ENCODE data around the gene PPP2R2B. TPM values are rescaled to one million over a fixed set of nuclear protein-coding genes. Genes with fewer than 3 reads are reported as not detected.

The PPP2R2B gene
- total RNA-seq, 6 experiments from 2014 or later, result 0.15 to 0.77 (median 0.27) TPM

DNA sequence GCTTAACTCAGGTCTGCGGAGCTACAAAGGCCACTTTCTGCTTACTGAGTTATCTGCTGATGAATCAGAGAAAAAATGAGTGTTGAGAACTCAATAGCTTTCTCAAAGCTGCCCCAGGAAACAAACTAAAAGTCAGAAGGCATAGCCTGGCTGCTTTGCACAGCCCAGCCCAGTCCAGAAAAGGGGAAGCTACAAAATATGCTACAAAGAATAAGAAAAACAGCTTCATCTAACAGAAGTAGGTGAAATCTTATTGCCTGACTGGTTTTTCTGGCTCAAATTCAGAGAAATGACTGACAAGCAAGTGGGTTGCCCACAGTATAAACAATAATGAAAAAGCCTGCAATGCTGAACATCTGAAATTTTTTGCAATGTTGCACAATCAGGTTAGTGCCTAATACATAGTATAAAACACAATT is 156.2 kb downstream of the PPP2R2B start:
- no peaks in the 10 kb centered on the region for H3K27me3 ChIP-seq
- ATAC-seq (no peak), DNase-seq (no peak)
- H3K36me3 ChIP-seq, result no peaks in the 10 kb centered on the region
- WGBS (ENCODE audit: insufficient coverage, low coverage, low lambda C conversion rate, missing lambda C conversion rate), result 67% methylated on average over 1 of the region's 1 CpG
- no peak overlapping the region for H3K27ac ChIP-seq
- TF ChIP-seq, protein P1, sequence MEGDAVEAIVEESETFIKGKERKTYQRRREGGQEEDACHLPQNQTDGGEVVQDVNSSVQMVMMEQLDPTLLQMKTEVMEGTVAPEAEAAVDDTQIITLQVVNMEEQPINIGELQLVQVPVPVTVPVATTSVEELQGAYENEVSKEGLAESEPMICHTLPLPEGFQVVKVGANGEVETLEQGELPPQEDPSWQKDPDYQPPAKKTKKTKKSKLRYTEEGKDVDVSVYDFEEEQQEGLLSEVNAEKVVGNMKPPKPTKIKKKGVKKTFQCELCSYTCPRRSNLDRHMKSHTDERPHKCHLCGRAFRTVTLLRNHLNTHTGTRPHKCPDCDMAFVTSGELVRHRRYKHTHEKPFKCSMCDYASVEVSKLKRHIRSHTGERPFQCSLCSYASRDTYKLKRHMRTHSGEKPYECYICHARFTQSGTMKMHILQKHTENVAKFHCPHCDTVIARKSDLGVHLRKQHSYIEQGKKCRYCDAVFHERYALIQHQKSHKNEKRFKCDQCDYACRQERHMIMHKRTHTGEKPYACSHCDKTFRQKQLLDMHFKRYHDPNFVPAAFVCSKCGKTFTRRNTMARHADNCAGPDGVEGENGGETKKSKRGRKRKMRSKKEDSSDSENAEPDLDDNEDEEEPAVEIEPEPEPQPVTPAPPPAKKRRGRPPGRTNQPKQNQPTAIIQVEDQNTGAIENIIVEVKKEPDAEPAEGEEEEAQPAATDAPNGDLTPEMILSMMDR (IDR thresholded peaks at IDR 0.05), result no peak
- no peak for TF ChIP-seq POLR2A (IDR thresholded peaks at IDR 0.05)
- H3K9me3 ChIP-seq, result no peaks in the 10 kb centered on the region
- no peak overlapping the region for H3K4me3 ChIP-seq
- no peaks in the 10 kb centered on the region for H3K4me1 ChIP-seq
- intact Hi-C loops (cut with DNase I), result no loop called here

DNA sequence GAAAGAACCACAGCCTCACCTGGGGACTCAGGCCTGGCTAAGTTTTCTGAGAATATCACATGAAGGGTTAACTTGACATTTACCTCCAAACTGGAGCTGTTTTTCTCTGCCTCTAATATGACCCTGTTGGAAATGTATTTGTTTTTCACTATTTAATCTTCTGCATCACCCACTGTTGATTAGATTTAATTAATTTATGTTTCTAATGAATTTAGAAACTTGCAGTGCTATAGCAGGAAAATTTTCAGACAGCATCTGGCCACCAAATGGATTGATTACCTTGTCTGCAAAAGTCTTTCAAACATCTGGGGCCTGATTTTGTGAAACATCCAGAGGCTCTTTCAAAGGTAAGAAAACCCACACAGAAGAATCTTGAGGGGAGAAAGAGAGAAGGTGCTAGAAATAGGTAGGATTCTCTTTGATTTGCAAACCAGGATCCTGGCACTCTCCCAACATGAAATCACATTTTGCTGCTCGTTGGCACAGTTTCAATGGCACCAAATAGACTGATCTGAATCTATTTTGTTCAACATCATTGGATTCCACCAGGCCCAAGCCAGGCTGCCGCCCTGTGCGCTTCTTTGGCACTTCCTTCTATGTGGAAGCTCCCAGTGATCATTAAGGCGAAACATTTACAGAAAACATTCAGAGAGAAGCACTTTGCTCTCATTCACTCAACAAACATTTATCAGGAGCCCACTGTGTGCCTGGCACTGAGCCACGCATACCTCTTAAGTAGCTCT is 157.3 kb downstream of the PPP2R2B start:
- no peaks in the 10 kb centered on the region for H3K9me3 ChIP-seq
- ATAC-seq (no peak), DNase-seq (no peak)
- no peak for TF ChIP-seq POLR2A (IDR thresholded peaks at IDR 0.05)
- TF ChIP-seq, protein P1 (IDR thresholded peaks at IDR 0.05), result no peak
- H3K27ac ChIP-seq, result no peak overlapping the region
- no peaks in the 10 kb centered on the region for H3K36me3 ChIP-seq
- intact Hi-C loops (cut with DNase I), result no loop called here
- no peaks in the 10 kb centered on the region for H3K27me3 ChIP-seq
- 61% methylated on average over 5 of the region's 5 CpGs for WGBS (ENCODE audit: insufficient coverage, low coverage, low lambda C conversion rate, missing lambda C conversion rate)
- H3K4me3 ChIP-seq, result no peak overlapping the region
- no peaks in the 10 kb centered on the region for H3K4me1 ChIP-seq

DNA sequence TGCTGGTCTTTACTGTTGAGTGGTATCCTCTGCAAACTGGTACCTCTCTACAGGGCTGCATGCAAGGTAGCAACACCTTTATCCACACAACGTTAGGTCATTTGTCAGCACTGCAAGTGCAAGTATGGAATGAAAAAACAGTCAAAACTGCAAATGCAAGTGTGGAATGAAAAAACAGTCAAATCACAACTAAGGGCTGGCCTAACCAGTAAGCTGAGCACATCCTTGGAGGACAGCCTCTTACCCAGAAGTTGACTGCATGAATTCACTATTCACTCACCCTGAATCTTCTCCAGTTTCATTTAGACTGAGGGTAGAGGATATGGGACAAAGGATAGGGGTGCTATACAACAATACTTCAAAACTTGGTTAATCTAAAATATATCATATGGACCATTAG is 158.4 kb downstream of the PPP2R2B start:
- intact Hi-C loops (cut with DNase I), result no loop called here
- ATAC-seq (no peak), DNase-seq (no peak)
- H3K4me1 ChIP-seq, result no peaks in the 10 kb centered on the region
- no peaks in the 10 kb centered on the region for H3K36me3 ChIP-seq
- no peaks in the 10 kb centered on the region for H3K27me3 ChIP-seq
- H3K9me3 ChIP-seq, result no peaks in the 10 kb centered on the region
- no peak overlapping the region for H3K27ac ChIP-seq
- WGBS (ENCODE audit: insufficient coverage, low coverage, low lambda C conversion rate, missing lambda C conversion rate), result 17% methylated on average over 1 of the region's 1 CpG
- TF ChIP-seq POLR2A (IDR thresholded peaks at IDR 0.05), result no peak
- TF ChIP-seq, protein P1 (IDR thresholded peaks at IDR 0.05), result no peak
- no peak overlapping the region for H3K4me3 ChIP-seq

DNA sequence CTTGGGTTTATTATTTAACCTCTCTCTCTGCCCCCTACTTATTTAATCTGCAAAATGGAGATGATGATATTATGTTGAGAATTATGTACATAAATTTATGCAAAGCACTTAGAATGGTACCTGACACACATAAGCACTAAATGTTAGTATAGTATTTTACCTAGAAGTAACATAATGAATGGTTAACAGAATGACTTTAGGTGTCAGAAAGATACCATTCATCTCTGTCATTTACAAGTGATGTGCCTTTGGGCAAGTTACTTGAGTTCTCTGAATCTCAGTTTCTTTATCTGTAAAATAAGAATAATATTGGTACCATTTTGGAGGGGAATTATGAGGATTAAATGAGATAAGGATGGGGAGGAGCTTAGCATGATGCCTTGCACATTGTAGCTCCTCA is 159.4 kb downstream of the PPP2R2B start:
- DNase-seq (no peak), ATAC-seq (no peak)
- Histone ChIP-seq H3K27ac (no peak overlapping the region), H3K4me3 (no peak overlapping the region), H3K36me3 (no peaks in the 10 kb centered on the region), H3K27me3 (no peaks in the 10 kb centered on the region), H3K4me1 (no peaks in the 10 kb centered on the region), H3K9me3 (no peaks in the 10 kb centered on the region)
- no peak for TF ChIP-seq POLR2A (IDR thresholded peaks at IDR 0.05)
- TF ChIP-seq, protein P1 (IDR thresholded peaks at IDR 0.05), result no peak
- intact Hi-C loops (cut with DNase I), result no loop called here
